ENCODE data around the gene AOPEP.

DNA sequence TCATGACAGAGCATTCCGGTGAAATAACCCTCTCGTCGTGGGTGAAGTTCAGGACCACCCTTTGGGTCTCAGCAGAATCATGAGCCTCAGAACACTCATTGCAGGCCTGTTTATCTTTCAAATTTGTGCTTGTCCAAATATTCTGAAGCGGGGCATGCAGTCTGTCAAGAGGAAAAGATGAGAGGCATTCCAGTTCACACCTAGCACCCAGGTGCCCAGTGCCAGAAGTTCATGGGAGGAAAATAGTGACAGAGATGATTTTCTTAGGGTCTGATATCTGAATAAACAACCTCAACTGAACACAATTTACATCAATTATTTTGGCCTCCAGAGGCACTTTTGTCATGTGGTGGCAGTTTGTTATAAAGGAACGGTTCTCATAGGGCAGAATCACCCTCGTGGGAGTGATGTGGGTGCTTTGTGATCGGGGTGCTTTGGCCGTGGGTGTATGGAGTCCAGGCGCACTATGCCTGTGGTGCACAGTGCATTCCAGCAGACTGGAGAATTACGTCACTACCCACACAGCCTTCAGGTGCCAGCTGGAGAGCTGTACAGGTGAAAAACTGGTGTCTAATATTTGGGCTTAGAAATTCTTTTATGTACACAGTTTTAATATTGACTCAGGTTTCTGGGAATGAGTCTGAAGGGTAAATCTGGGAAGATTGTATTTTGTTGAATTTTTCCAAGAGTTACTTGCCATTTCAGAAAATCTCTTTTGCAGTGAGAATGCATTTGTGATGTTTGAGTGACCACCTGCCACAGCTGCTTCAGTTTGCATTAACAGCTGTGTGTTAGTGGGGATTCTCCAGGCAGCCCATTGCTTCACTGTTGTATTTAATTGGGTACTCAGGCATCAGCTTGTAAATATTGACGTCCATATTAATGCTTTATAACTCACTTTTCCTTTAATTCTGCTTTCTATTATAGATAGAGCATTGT is 301.7 kb downstream of the AOPEP start:
- TF ChIP-seq EZH2phosphoT487 (conservative IDR thresholded peaks at IDR 0.05; ENCODE audit: low read length): no peak
- TF ChIP-seq, protein P1, sequence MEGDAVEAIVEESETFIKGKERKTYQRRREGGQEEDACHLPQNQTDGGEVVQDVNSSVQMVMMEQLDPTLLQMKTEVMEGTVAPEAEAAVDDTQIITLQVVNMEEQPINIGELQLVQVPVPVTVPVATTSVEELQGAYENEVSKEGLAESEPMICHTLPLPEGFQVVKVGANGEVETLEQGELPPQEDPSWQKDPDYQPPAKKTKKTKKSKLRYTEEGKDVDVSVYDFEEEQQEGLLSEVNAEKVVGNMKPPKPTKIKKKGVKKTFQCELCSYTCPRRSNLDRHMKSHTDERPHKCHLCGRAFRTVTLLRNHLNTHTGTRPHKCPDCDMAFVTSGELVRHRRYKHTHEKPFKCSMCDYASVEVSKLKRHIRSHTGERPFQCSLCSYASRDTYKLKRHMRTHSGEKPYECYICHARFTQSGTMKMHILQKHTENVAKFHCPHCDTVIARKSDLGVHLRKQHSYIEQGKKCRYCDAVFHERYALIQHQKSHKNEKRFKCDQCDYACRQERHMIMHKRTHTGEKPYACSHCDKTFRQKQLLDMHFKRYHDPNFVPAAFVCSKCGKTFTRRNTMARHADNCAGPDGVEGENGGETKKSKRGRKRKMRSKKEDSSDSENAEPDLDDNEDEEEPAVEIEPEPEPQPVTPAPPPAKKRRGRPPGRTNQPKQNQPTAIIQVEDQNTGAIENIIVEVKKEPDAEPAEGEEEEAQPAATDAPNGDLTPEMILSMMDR (IDR thresholded peaks at IDR 0.05; ENCODE audit: insufficient read depth, low read length, poor library complexity, severe bottlenecking): no peak

All from SU-DHL-6 (cell line).